ENCODE results near the gene XPO4. TPM values are rescaled to one million over a fixed set of nuclear protein-coding genes. Genes with fewer than 3 reads are reported as not detected.
"Not testable (repeated sequence)": the region's sequence is repeated elsewhere in the genome, so short reads cannot be mapped to it uniquely, and the experiment has no call there.

XPO4 gene
- total RNA-seq, 4 donors from 2014 or later: 15.0 to 23.2 (median 17.6) TPM

DNA sequence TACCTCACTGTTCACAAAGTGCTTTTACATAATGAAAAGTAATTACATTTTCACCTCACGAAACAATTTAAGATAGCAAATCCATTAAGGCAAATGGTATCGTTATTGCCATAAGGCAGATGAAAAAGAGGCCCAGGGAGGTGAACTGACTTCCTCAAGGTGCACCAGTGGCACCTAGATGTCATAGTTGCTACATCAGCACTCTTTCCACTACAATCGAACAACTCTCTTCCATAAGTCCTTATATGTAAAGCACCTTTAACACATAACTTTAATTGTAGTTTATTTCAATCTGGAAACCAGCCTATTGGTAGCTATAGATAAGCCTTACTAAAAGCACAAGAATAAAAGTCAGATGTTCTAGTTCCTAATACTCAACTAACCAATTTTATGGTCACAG lies 35.1 kb downstream of the XPO4 start:
- 94% methylated on average over 3 of the region's 3 CpGs for WGBS
- peaks cover 4% of the 10 kb centered on the region for H3K36me3 ChIP-seq
- no peak overlapping the region for H3K4me3 ChIP-seq
- no peaks in the 10 kb centered on the region for H3K4me1 ChIP-seq
- no peaks in the 10 kb centered on the region for H3K9me3 ChIP-seq
- DNase-seq (ENCODE audit: low spot score in 2 of 2): no peak
- no peak overlapping the region for H3K27ac ChIP-seq
- TF ChIP-seq POLR2AphosphoS5 (IDR thresholded peaks at IDR 0.05): no peak
- TF ChIP-seq POLR2A (IDR thresholded peaks at IDR 0.05): no peak
- no peak for TF ChIP-seq EP300 (IDR thresholded peaks at IDR 0.05)
- TF ChIP-seq, protein P1, sequence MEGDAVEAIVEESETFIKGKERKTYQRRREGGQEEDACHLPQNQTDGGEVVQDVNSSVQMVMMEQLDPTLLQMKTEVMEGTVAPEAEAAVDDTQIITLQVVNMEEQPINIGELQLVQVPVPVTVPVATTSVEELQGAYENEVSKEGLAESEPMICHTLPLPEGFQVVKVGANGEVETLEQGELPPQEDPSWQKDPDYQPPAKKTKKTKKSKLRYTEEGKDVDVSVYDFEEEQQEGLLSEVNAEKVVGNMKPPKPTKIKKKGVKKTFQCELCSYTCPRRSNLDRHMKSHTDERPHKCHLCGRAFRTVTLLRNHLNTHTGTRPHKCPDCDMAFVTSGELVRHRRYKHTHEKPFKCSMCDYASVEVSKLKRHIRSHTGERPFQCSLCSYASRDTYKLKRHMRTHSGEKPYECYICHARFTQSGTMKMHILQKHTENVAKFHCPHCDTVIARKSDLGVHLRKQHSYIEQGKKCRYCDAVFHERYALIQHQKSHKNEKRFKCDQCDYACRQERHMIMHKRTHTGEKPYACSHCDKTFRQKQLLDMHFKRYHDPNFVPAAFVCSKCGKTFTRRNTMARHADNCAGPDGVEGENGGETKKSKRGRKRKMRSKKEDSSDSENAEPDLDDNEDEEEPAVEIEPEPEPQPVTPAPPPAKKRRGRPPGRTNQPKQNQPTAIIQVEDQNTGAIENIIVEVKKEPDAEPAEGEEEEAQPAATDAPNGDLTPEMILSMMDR (IDR thresholded peaks at IDR 0.05): no peak
- H3K27me3 ChIP-seq: no peaks in the 10 kb centered on the region

DNA sequence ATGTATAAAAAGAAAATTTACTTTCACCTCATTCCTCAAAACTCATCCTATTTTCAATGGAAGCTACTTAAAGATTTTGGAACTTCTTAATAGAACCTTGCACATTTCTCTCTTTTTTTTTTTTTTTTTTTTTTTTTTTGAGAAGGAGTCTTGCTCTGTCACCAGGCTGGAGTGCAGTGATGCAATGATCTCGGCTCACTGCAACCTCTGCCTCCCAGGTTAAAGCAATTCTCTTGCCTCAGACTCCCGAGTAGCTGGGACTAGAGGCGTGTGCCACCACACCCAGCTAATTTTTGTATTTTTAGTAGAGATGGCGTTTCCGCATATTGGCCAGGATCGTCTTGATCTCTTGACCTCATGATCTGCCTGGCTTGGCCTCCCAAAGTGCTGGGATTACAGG lies 40.9 kb downstream of the XPO4 start:
- not testable (repeated sequence) for H3K9me3 ChIP-seq; H3K27me3 ChIP-seq; H3K4me3 ChIP-seq; DNase-seq (ENCODE audit: low spot score in 2 of 2); H3K27ac ChIP-seq; H3K4me1 ChIP-seq
- peaks cover 26% of the 10 kb centered on the region for H3K36me3 ChIP-seq
- 91% methylated on average over 6 of the region's 6 CpGs for WGBS

DNA sequence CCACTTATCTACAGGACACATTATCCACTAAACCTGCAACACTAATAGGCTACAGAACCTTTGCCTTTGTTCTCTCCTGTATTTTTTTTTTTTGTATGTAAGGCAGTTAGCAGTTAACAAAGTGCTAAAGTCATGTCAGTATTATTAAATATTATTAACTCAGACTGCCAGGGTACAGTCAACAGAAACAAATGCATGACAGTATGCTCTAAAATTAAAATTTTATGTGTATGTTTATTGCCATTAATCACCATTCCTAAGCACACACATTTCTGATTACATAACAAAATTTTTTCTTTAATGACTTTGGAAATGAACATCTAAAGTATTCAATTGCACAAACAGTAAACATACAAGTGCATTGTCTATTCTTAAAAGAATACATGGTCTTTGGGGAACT lies 41.7 kb downstream of the XPO4 start:
- no peaks in the 10 kb centered on the region for H3K9me3 ChIP-seq
- no peak for DNase-seq (ENCODE audit: low spot score in 2 of 2)
- H3K27ac ChIP-seq: no peak overlapping the region
- H3K4me1 ChIP-seq: no peaks in the 10 kb centered on the region
- TF ChIP-seq, protein P1 (IDR thresholded peaks at IDR 0.05): no peak
- no peak for TF ChIP-seq POLR2A (IDR thresholded peaks at IDR 0.05)
- TF ChIP-seq POLR2AphosphoS5 (IDR thresholded peaks at IDR 0.05): no peak
- TF ChIP-seq EP300 (IDR thresholded peaks at IDR 0.05): no peak
- H3K27me3 ChIP-seq: no peaks in the 10 kb centered on the region
- H3K36me3 ChIP-seq: peaks cover 26% of the 10 kb centered on the region
- H3K4me3 ChIP-seq: no peak overlapping the region

DNA sequence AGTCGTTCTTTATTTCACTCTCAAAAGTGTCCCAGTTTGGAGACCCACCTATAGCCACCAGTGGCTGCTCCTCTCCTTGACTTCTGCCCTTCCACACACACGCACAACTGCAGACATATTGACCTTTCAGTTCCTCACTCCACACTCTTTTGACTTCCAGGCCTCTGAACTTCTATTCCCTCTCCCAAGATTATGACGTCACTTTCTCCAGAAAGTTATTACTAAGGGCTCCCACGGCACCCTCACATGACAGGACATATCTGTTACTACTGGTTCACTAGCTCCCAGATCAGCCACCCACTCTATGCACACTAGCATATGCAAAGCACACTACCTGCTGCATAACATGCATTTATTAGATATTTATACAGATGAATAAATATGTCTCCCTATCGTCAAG lies 45.9 kb downstream of the XPO4 start:
- WGBS: 94% methylated on average over 5 of the region's 5 CpGs
- no peaks in the 10 kb centered on the region for H3K4me1 ChIP-seq
- no peak overlapping the region for H3K4me3 ChIP-seq
- H3K36me3 ChIP-seq: peaks cover 23% of the 10 kb centered on the region
- TF ChIP-seq, protein P1 (IDR thresholded peaks at IDR 0.05): no peak
- TF ChIP-seq POLR2A (IDR thresholded peaks at IDR 0.05): no peak
- TF ChIP-seq POLR2AphosphoS5 (IDR thresholded peaks at IDR 0.05): no peak
- TF ChIP-seq EP300 (IDR thresholded peaks at IDR 0.05): no peak
- H3K9me3 ChIP-seq: no peaks in the 10 kb centered on the region
- DNase-seq (ENCODE audit: low spot score in 2 of 2): no peak
- H3K27ac ChIP-seq: no peak overlapping the region
- H3K27me3 ChIP-seq: no peaks in the 10 kb centered on the region

DNA sequence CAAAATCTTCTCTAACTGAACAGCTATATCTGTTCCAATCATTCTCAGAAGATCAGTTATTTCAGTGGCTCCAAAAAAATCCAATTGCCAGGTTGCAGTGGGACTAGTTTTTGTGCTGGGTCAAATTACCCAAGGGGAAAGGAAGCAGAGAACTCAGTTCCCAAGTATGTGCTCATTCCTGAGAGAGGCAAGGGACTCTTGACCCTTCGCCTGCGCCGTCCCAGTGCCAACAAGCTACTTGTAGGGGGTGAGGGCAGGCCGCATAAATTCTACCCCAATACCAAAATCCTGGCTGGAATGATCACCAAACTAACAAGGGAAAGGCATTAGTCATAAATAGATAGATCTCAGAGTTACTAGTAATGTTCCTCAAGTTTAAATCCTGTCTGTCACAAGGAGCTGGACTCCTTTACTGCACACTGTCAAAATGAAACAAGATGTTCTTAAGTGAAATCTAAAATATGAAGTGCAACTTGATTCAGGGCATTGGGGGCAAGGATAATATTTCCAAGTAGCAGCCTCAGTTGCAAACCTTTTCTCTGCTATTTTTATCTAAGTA lies 50.6 kb downstream of the XPO4 start:
- Histone ChIP-seq H3K36me3 (peaks cover 13% of the 10 kb centered on the region), H3K27me3 (no peaks in the 10 kb centered on the region), H3K9me3 (no peaks in the 10 kb centered on the region), H3K4me3 (no peak overlapping the region), H3K27ac (no peak overlapping the region), H3K4me1 (no peaks in the 10 kb centered on the region)
- no peak for DNase-seq (ENCODE audit: low spot score in 2 of 2)
- WGBS: 84% methylated on average over 4 of the region's 4 CpGs
- TF ChIP-seq POLR2AphosphoS5 (IDR thresholded peaks at IDR 0.05): no peak
- no peak for TF ChIP-seq POLR2A (IDR thresholded peaks at IDR 0.05)
- TF ChIP-seq EP300 (IDR thresholded peaks at IDR 0.05): no peak
- TF ChIP-seq, protein P1 (IDR thresholded peaks at IDR 0.05): no peak

DNA sequence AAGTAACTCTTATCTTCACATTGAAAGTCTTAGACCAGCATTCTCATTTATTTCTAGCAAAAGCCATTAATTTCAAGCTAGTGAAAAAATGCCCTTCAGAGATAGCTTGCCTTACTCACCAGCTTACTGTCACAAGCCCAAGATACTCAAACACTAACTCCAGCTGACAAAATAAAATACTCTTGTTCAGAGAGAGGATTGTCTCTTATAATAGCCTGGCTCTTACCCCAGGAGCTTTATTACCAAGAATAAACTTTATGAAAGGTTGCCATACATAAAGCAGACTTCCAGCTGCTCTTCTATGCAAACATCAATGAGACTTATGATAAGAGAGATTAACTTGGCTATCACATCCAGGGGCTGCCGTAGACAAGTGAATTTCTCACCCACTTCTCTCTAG lies 53.6 kb downstream of the XPO4 start:
- no peak for DNase-seq (ENCODE audit: low spot score in 2 of 2)
- Histone ChIP-seq H3K36me3 (peaks cover 7% of the 10 kb centered on the region), H3K27me3 (no peaks in the 10 kb centered on the region), H3K4me1 (no peaks in the 10 kb centered on the region), H3K9me3 (no peaks in the 10 kb centered on the region), H3K4me3 (no peak overlapping the region), H3K27ac (no peak overlapping the region)
- TF ChIP-seq POLR2AphosphoS5 (IDR thresholded peaks at IDR 0.05) (no peak), POLR2A (IDR thresholded peaks at IDR 0.05) (no peak), EP300 (IDR thresholded peaks at IDR 0.05) (no peak)
- TF ChIP-seq, protein P1 (IDR thresholded peaks at IDR 0.05): no peak
- 75% methylated on average over 1 of the region's 1 CpG for WGBS

Data from suprapubic skin (tissue), 4 donors.